ENCODE data around the gene ANKRD34C. TPM values are rescaled to one million over a fixed set of nuclear protein-coding genes. Genes with fewer than 3 reads are reported as not detected.
"Not testable (repeated sequence)": the region's sequence is repeated elsewhere in the genome, so short reads cannot be mapped to it uniquely, and the experiment has no call there.

The ANKRD34C gene
- total RNA-seq, 1 experiment from 2014 or later = 0.29 TPM

- peak; percentile 89 for DNase-seq (ENCODE audit: low read depth)
These were observed 28.7 kb downstream of the ANKRD34C start, which contains the start of gene TMED3 for GRCh38 chr15:79310985-79311900. TSS of gene TMED3 (plus strand) at chr15:79311112. CDS start at chr15:79311250, 138 bp downstream.

DNA sequence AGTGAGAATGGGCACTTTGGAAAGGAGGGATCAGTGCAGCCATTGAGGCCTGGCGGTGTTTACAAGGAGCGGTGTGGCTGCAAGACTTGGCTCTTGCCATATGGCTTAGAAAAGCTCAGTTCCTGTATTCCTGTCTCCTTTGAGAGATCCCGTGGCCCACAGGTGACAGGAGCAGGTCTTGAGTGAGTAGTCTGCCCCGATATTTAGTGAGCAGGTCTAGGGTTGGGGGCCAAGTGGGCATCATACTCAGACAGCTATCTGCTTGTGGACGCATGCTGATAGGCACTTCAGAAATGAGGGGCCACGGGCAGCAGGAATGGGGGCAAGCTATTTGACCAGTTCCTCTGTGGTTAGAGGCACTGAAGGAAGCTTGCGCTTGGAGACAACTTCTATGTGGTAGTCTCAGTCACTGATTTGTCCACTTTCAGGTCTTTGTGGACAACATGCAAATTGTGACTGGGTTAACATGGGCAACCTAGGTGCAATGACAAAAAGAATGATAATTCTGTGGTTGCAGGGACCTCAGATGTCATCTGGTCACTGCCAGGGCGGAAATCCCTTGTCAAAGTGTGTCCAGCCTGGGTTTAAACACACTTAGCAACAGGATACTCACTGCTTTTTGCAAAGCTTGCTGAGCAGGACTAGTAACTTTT is 29.5 kb downstream of the ANKRD34C start:
- no peak for DNase-seq (ENCODE audit: low read depth)

DNA sequence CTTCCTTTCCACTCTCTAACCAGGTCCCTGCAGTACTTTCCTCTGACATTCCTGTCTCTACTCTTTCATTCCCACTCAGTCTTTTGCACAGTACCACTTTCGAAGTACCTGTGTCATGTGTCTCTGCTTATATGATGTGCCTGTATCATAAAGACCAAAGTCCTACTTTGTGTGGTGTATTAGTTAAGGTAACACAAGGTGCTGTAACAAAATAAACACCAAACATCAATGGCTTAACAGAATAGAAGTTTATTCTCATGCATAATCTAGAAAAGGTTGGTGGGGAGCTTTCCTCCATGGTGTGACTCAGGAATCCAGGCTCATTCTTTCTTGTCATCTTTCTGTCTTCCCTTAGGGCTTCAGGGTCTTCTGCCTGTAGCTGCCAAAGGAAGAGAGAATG is 31.7 kb downstream of the ANKRD34C start:
- DNase-seq (ENCODE audit: low read depth) = no peak

DNA sequence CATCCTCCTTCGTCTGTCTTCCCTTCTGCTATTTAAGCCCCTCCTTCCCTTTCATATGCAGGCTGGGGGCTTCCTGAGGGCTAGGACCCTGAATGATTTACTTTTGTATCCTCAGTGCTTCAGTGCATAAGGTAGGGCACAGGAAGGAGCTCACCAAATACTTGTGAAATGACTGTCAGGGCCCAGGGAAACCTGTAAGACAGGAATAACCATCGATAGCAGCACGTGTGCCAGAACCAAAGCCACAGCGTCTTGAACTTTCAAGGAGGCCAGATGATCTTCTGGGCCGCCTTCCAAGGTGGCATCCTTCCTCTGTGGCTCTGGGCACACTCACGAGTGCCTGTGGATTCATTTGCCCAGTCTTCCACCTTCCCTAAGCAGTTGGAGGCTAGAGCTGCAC is 32.3 kb downstream of the ANKRD34C start:
- no peak for DNase-seq (ENCODE audit: low read depth)

GRCh38 chr15:79315623-79316328 is 33.3 kb downstream of the ANKRD34C start:
- DNase-seq (ENCODE audit: low read depth) = no peak

DNA sequence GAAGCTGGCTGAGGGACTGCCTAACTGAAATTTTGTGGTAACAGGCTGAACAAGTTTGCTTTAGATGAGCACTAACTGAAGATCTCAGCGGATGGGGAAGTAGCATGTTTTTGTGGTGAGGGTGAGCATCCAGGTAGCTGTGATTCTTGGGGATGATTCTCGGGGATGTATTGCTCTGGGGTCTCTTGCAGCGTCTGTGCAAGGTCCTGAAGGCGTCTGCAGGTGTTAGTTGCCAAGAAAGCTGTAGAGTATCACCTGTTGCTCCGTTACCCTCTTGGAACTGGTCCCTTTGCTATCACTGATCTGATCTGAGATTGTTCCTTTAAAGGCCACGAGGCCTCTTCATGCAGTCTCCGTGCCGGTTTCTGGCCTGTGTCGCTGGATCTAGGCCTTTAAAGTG is 34.3 kb downstream of the ANKRD34C start:
- no peak for DNase-seq (ENCODE audit: low read depth)

GRCh38 chr15:79319973-79320372 is 37.5 kb downstream of the ANKRD34C start:
- DNase-seq (ENCODE audit: low read depth) = not testable (repeated sequence)

GRCh38 chr15:79321876-79322275 is 39.4 kb downstream of the ANKRD34C start:
- DNase-seq (ENCODE audit: low read depth) = no peak

GRCh38 chr15:79322306-79322705 is 39.8 kb downstream of the ANKRD34C start:
- no peak for DNase-seq (ENCODE audit: low read depth)

GRCh38 chr15:79322945-79323344 is 40.4 kb downstream of the ANKRD34C start:
- no peak for DNase-seq (ENCODE audit: low read depth)

DNA sequence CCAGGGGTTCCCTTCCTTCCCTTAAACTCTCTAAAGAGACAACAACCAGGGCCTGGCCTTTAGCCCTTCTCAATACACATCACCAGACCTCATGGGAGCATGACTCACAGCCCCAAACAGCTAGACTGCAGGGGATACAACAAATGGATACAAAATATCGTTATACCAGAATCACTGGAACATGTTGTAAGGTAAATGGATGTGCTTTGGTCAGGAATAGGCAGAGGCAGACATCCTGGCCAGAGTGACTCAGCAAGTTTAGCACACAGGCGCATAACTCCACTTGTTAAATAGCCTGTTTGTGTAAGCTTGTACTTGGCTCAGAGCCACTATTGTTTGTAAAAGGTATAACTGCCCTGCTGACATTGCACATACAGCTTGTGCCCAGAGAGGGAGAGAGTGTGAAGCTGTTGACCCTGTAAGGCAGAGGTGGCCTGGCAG is 46.7 kb downstream of the ANKRD34C start:
- DNase-seq (ENCODE audit: low read depth) = peak; percentile 72

Other genes starting within 250 kb of the ANKRD34C start
- 0.14 and 1.2 TPM in 2 replicates for gene RASGRF1, start 191.9 kb upstream of the ANKRD34C start, total RNA-seq (2014; rRNA removed; shearing (Covaris generic))
- gene TMED3, start 28.4 kb downstream of the ANKRD34C start, total RNA-seq (2014; rRNA removed; shearing (Covaris generic)) = 166 and 168 TPM in 2 replicates
- 0.23 TPM in 2 replicates for gene MINAR1, start 149.6 kb downstream of the ANKRD34C start, total RNA-seq (2014; rRNA removed; shearing (Covaris generic))